HepG2 (cell line): ENCODE results near the gene SLC4A2.

Source experiments
- ATF7 ChIP-seq, 2 experiments: fragments of 450-650 bp in 1 of 2; sonication (generic) in 1 of 2; formaldehyde crosslinking in 1 of 2; IDR thresholded peaks; 2 replicates each; pipeline versions ENCODE4 v1.4.0 to v1.6.1; 2016 to 2020; ENCODE audit warnings: antibody characterized with exemption in 1 of 2, mild to moderate bottlenecking in 1 of 2, missing genetic modification reagents in 1 of 2
- EP300 ChIP-seq, 3 experiments: sonication (generic) in 1 of 3; formaldehyde crosslinking in 1 of 3; IDR thresholded peaks; 2 replicates each; pipeline versions ENCODE4 v1.5.1 to v1.6.1; 2011 to 2020; ENCODE audit warnings: low read depth in 2 of 3, low read length in 2 of 3, borderline replicate concordance in 1 of 3, improper control_type of control experiment in 1 of 3, mild to moderate bottlenecking in 1 of 3, missing genetic modification reagents in 1 of 3, moderate library complexity in 1 of 3
- JUN ChIP-seq: sonication (generic); formaldehyde crosslinking; IDR thresholded peaks from 2 replicates; pipeline ENCODE4 v1.4.0; 2020; ENCODE audit warnings: mild to moderate bottlenecking, missing genetic modification reagents
- STAG1 ChIP-seq: sonication (generic); formaldehyde crosslinking; IDR thresholded peaks from 2 replicates; pipeline ENCODE4 v1.4.0; 2020; ENCODE audit warnings: missing genetic modification reagents
- TCF7 ChIP-seq: sonication (generic); IDR thresholded peaks from 2 replicates; pipeline ENCODE4 v1.6.1; 2016; ENCODE audit warnings: antibody characterized with exemption, low read depth
- TCF7L2 ChIP-seq: IDR thresholded peaks from 2 replicates; pipeline ENCODE4 v1.6.1; 2011; ENCODE audit warnings: mild to moderate bottlenecking, low read depth, low read length, moderate library complexity
- ZNF549 ChIP-seq: sonication (generic); formaldehyde crosslinking; IDR thresholded peaks from 2 replicates; pipeline ENCODE4 v1.5.0; 2020; ENCODE audit warnings: missing genetic modification reagents

DNA sequence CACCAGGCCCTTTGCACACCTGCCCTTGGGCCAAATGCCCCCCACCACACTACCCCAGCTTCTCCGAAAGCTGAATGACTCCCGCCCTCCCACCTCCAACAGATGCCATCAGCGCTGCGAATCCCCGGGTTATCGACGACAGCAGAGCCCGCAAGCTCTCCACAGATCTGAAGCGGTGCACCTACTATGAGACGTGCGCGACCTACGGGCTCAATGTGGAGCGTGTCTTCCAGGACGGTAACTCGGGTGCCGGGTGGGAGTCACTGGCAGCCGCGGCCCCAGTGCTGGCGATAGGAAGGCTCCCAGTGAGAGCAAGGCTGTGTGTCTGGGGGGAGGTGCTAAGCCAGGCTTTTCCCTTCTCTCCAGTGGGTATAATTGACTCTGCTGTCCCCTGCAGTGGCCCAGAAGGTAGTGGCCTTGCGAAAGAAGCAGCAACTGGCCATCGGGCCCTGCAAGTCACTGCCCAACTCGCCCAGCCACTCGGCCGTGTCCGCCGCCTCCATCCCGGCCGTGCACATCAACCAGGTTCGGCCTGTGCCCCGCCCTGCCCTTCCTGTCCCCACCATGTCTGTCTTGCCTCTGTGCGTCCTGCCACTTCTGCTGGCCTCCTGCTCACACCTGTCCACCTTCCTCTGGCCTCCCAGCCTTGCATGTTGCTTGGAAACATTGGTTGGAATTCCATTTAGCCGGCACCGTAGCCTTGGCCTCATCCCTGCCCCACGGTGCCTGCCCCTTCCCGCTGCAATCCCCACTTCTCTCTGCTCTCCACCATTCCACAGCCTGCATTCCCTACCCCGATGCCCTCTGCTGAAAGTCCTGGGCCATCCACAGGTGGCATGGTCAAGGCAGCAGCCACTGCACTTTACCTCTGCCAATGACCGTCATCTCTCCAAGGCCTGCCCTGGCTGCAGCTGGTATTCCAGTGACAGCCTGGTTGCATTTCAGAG lies 59.0 kb downstream of the SLC4A2 start:
- TF ChIP-seq ATF7 (IDR thresholded peaks at IDR 0.05), result no peak
- no peak for TF ChIP-seq ATF7 (CRISPR knock-in tag; IDR thresholded peaks at IDR 0.05)
- no peak for TF ChIP-seq STAG1
- TF ChIP-seq ZNF549 (CRISPR knock-in tag), result no peak
- TF ChIP-seq JUN (CRISPR knock-in tag), result no peak
- no peak for TF ChIP-seq EP300 (IDR thresholded peaks at IDR 0.05; ENCODE audit: low read depth in 2 of 2, low read length in 2 of 2)
- TF ChIP-seq EP300 (CRISPR knock-in tag; IDR thresholded peaks at IDR 0.05; ENCODE audit: borderline replicate concordance), result no peak
- no peak for TF ChIP-seq TCF7
- TF ChIP-seq TCF7L2, result no peak
